Hematopoietic multipotent progenitor cell (in vitro differentiated cells): ENCODE data around the gene TBKBP1. TPM values are rescaled to one million over a fixed set of nuclear protein-coding genes. Genes with fewer than 3 reads are reported as not detected.

Experiments
- DNase-seq, 3 donors: peaks; one replicate each; pipeline ENCODE4 v3.0.0-alpha.2; 2011 to 2015; ENCODE audit warnings: low read depth in 2 of 3, low spot score in 2 of 3
- total RNA-seq: library from RNA; depleted of rRNA; stranded (reverse); fragments of >200 nt; gene quantifications from one replicate; pipeline ENCODE4 v1.2.3, GENCODE V29; 2012

TBKBP1 gene
- total RNA-seq, 1 donor: 9.4 TPM

DNA sequence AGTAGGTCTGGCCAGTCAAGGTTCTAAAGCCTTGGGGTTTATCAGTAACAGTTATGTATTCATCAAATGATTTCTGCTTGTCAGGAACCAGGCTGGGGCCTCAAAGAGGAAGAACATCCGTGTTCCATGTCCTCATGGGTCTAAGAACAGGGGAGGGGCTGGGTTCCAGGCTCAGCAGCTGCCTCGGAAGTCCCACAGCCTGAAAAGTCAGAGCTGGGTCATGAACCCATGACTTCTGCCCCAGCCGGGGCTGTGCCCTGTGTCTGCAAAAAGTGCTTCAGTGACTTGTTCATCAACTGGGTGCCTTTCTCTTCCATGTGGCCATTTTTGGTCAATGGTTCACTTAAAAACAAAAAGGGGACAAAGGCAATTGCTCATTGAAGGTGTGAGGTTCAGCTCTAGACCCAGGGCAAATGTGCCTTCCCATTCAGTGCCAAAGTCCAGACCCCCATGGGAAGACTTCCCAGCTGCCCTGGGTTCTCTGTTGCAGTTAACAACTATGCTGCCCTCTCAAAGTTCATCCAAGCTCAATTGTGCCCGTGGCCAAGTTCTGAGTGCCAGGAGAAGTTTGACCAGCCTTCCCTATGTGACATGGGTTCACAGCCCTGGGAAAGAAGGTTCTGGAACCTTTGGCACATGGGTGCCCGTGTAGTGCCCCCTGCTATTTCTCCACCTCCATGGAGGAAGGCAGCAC, 18.5 kb downstream of the TBKBP1 start:
- peak in 1 of 3 donors; percentile 31 for DNase-seq

DNA sequence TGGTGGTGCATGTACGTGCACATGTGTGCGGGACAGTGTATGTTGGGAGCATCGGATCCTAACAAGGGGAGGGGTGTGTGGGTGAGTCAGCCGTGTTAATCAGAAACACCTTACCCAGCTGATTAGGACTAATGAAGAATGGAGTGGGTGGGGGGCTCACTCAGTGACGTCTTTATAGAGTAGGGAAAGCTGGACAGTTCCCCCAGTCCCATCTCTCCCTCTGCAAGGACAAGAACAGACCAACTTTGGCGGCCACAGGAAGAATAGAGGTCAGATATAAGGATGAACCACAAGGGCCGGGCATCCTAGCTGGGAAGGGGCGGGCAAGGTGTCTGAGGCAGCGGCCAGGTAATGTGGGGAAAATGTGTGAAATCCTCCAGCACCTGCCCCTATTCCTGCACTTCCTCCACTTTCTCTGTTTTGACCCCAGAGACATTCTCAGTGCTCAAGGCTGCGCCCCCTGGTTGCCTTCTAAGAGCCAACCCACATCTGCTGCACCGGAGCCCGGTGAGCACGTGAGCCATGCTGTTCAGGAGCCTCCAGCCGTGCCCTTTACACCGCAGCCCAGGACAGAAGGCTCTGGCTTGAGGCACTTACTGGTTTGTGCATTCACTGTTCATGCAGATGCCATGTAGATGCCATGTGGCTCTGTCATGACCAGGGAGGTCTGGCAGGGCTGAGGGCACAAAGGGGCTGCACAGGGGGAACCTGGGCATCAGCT, 20.2 kb downstream of the TBKBP1 start:
- DNase-seq: no peak

DNA sequence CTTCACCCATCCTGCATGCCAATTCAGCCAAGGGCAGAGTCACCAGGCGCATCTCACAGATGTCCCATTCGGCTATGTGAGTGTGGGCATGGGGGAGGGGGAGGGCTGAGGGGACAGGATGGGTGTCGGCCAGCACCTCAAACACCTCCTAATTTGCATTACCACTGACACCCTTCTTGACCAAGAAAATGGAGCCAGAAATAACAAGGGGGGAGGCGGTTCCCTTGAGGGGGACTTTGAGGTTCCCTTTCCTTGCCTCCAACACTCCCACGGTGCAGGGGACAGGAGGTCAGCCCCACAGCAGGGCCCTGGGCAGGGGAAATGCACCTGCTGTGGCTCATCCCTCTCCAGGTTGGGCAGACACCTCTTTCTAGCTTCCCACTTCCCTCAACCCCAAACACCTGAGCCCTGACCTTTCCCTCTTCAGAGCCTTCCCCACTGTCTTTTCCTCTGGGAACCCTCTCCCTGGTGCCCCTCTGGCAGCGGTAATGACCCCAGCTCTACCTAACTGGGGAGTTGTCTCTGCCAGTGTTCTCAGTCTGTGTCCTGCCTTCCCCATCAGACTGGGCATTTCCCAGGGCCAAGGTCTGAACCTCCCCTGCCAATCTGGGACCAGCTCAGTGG, 20.9 kb downstream of the TBKBP1 start:
- no peak for DNase-seq

DNA sequence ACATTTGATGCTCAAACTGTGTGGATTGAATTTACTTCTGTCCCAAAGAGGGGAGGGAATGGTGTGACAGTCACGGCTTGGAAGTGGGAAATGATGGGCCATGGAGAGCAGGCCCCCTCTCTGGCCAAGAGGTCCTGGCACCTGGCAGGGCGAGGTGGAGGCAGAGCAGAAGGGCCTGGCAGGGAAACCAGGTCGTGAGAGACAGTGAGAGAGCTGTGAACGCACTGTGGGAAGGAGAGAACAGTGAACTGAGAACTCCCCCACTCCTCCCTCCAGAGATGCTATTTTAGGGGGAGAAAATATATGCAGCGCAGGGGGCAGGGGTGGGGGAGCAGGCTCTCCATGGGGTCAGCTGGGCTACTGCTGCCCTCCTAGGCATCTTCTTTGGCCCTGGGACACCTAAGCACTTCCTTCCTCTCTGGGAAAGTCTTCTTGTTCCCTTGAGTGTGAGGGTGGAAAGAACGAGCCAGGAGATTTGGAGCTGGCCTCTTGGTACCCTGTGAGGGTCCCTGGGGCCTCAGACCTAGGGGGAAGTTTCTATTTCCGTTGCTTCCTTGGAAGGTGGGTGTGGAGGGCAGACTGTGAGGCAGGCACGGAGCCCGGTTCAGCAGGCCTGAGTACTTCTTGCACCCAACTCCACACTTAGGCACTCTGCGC, 21.8 kb downstream of the TBKBP1 start:
- DNase-seq: no peak

DNA sequence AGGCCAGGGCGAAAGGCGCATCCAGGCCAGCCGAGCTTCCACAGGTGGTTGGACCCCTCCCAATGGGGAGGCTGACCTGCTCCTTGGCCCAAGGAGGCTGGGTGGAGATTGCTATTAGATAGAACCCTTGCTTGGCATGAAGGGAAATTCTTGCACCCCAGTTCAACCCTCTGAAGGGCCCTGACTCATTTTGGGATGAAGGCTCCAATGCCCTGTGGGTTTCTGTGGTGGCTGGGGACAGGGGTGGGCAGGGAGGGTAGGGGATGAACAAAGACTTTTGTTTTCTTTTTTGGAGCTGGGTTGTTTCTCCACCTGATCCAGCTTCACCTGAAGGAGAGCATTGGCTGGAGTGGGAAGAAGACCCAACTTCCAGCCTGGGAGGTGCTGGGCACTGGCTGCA, 22.4 kb downstream of the TBKBP1 start:
- no peak for DNase-seq

DNA sequence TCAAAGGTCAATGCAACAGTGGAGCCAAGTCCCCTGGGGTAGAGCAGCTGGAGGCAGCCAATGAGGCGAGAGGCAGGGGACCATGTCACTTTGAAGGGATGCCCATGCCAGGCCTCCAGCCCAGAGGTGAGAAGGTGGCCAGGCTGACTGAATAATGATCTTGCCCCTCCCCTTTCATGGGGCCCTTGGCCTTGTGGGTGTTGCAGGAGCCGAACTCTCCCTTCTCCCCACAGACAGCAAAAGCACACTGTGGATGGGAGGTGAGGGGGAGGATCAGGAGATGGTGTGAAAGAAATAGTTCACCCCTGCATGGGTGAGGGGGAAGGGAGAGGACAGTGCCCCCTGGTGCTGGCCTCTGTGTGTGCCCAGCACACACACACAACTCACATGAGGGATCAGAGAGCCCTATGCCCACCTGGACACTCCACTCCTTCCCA, 23.3 kb downstream of the TBKBP1 start:
- DNase-seq: peak in 1 of 3 donors; percentile 42

DNA sequence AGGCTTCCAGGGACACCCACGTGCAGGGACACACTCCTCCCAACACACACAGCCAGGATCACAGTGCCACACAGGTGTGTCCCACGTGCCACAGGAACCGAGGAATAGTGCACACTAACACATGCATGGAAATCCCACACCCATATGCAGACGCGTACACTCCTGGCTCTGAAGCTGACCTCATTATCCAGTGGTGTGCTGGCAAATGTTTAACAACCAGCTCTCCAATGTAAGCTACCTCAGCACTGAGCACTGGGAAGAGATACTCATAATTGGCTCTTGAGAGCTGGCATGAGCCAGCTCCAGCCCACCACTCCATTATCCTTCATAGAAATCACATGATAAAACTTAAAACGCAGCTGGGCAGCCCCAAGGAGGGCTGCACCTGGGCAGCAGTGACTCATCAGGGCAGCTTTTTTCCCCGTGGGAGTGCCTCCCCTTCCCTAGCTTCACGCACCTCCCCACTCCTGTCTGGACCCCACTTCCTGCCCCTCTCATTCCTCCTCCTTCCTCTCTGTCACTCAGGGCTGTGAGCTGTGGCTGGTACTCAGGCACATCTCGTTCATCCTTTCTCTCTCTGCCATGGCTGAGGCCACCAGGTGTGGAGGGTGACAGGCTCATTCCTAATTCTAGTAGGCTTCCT, 24.1 kb downstream of the TBKBP1 start:
- peak in 1 of 3 donors; percentile 49 for DNase-seq

DNA sequence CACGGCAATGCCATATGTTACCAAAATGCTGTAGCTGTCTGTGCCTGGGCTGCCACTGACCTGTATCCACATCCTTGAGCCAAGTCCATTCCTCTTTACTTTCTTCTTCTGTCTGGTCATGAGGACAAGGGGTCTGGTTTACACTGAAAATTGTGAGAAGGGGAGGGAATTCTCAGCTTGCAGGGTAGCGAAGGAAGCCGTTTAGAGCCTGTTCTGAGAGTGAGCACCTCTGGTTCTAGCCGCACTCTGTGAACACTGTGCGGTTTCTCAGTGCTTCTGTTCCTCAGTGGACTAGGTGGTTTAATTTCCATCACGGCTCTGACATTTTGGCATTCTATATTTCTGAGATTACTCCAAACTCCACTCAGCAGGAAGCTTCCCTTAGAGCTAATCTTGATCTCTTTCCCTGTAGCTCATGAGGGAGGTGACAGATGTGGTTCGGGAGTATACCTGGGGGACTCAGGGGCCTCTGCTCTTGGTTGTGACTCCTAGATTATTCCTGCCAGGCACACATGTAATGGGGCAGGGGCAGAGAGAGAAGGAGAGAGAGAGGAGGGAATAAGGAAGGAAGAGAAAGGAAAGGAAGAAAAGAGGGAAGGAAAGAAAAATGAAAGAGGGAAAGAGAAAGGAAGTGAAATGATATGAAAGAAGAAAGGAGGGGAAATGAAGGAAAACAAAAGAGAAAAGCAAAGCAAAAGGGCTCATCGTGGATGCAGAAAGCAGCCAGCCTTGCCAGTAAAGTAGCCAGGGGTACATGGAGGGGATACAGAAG, 24.9 kb downstream of the TBKBP1 start:
- no peak for DNase-seq

DNA sequence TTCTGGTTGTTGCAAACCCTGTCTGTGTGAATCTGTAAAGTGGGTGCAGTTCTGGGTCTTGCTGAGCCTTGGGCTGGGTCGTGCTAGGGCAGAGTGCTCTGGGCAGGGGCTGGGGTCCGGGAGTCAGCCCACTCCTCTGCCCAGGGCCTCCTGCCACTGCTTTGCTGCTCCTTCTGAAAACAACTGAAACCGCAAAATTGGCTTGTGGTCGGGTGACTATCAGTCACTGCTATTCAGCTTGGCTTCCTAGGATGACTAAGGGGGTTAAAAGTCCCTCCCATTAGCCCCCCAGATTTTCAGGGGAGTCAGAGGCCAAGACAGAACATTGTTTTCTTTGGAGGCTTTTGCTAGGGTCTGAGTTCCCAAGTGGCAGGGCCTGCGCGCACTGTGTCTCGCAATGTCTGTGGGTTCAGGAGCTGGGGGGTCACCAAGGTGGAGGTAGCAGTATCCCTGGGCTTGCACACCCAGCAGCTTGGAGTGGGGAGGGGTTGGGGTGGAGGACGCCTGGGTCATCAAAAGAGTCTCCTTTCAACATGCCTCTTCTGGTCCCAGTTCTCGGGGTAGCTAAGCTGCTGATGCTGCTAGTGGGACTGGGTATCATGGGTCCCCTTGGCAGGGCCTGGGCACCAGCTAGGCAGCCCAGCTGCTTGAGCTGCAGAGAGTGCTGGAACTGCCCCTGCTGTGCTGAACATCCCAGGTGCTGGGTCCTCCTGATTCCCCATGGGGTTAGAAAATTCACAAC, 25.6 kb downstream of the TBKBP1 start:
- peak in 2 of 3 donors; percentile 84 to 89 for DNase-seq

DNA sequence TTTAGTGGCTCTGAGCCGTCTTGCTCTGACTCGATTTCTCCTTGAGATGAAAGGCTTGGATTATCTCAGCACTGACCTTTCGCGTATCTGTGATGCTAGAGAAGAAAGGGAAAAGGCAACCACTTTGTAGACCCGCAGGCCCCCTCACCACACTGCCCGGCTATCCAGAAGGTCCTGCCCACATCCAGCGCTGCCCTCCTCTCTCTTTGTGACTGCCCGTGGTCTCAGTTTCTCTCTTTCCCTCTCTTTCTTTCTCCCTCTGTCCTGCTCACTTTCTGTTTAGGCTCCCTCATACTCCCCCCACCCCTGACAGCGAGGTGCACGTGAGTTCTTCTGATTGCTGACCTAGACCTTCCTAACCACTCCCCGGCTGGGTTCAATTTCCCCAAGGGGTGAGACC, 26.2 kb downstream of the TBKBP1 start:
- DNase-seq: no peak

DNA sequence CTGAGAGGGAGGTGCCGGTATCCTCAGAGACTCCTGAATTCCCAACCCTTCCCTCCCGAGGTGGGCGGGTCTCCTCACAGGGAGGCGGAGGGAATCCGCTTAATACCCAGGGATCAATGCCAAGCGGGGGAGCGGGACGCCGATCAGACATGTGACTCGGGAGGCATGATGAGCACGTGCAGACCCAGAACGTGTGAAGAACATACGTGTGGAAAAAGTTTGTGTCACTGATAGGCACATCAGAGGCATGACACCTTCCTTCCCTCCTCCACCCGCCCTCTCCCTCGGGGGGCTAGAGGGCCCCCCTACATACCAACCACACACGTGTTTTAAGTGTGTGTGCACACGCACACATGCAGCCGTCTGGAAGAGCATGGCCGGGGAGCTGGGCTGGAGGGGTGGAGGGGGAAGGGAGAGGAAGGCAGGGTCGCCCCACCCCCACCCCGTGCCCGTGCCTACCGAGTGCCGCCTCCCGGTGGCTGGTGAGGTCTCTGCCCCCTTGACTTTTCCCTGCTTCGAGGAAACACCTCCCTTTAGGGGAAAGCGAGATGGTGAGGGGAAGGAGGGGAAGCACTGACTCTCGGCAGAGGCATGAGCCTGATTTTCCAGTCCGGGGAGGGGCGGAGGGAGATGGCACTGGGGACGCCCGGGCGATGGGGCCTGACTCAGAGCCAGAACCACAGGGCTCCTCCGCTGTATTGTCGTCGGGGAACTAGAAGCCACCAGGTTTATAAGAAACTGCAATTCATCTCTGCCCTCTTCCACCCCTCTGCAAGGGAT, 27.0 kb downstream of the TBKBP1 start:
- peak in 2 of 3 donors; percentile 83 to 90 for DNase-seq

DNA sequence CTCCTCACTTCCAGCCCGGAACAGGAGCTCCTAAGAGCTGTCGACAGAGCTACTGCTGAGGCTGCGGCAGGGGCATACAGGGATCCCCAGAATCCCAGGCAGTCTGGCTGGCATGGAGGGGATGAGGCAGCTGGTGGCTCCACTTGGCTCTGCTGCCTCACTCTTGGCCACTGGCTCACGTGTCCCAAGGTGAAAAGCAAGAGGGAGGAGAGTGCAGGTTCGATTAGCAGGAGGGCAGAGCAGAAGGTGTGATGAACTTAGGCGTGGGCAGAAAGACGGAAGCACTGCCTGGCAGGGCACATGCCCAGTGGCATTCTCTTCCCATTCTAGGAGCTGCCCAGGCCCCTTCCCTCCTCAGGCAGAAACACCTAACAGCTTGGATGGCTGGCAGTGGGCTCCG, 27.8 kb downstream of the TBKBP1 start:
- DNase-seq: no peak

DNA sequence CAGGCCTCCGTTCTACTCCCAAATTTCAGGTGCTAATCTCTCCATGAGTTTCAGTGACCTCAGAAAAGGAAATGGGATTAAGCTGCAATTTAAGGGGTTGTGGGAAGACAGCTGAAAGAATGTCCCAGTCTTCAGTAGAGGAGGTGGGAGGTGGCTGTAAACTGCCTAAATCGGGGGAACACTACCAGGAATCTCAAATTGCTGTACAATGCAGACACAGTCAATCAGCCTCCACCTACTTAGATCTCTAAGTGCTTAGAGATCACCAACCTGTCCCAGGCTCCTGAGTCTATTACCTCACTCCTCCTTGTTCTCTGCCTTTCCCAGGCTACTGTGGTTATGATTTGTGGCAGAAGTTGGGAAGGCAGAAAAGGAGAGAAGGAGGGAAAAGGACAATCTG, 30.7 kb downstream of the TBKBP1 start:
- DNase-seq: no peak

DNA sequence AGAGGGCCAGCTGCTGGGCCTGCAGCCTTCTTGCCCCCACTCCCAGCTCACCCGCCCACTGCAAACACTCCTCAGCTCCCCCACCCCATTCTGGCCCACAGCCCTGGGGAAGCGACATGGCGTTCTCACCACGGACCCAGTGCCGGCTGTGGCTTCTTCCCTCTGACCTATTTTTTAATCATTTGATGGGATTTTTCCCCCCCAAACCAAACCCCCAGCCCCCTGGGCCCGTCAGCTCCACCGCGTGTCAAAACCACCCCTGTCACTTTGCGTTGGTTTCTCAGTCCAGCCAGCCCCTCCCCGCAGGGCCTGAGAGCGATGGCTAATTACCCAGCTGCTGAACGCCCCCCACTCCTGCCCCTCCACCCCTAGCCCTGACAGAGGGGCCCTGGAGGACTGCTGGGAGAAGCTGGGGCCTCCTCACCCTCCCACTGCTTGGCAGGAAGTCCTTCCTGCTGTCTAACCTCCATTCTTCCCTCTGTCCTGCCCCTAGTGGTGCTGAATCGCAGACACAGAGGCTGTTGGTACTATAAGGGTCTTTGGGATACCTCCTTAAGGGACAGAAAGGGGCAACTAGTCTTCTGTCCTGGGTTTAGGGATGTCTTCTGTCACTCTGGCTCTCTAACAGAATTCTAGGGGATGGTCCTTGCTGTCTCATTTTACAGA, 31.6 kb downstream of the TBKBP1 start:
- no peak for DNase-seq

DNA sequence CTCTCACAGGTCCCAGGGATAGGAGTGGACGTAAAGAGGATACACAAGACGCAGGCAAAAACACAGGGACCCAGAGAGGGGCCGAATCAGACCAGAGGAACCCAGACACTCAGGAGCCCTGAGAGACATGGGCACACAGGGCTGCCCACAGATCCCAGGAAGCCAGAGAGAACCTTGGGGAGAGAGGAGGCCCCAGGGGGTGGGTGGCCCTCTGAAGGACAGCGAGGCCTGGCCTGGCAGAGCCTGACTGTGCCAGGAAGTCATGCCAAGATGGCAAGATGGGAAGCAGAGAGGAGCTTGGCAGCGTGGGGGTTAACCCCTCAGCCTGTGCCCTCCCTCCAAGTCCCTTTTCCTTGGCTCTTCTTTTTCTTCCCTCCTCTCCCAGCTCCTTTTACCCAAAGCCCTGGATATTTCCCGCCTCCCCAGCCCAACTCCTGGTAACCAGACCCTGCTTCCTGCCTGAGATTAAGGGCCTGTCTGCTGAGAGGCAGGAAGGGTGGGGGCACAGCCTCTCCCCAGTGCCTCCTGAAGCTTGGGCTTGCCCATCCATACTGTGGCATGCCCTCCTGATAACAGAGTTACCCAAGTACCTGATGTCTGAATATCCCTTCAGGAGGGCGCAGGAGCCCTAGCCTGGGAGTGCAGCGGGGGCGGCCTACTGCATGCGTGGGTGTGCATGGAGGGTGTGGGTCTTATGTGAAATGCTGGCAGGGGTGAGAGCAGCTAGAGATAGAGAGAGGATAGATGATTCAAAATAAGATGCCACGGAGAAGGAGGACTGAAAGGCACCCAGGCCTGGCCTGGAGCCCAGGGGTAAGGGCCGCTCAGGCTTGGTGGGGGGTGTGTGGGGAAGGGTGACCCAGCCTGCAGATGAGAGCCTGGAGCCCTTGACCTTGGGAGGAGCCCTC, 33.1 kb downstream of the TBKBP1 start:
- no peak for DNase-seq

DNA sequence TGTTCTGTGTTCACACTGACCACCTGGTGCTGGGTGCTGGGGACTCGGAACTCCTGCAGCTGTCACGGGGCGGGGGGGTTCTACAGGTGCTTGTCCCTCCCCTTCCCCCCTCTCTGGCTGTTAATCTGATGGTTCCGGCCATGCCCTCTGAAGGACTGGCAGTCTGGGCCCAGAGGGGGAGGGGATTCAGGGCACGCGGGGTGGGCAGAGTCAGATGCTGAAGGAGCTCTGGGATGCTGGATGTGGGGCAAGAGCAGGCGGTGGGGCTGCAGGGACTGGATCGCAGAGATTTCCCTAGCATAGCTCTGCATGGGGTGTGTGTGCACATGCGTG, 33.7 kb downstream of the TBKBP1 start:
- no peak for DNase-seq

DNA sequence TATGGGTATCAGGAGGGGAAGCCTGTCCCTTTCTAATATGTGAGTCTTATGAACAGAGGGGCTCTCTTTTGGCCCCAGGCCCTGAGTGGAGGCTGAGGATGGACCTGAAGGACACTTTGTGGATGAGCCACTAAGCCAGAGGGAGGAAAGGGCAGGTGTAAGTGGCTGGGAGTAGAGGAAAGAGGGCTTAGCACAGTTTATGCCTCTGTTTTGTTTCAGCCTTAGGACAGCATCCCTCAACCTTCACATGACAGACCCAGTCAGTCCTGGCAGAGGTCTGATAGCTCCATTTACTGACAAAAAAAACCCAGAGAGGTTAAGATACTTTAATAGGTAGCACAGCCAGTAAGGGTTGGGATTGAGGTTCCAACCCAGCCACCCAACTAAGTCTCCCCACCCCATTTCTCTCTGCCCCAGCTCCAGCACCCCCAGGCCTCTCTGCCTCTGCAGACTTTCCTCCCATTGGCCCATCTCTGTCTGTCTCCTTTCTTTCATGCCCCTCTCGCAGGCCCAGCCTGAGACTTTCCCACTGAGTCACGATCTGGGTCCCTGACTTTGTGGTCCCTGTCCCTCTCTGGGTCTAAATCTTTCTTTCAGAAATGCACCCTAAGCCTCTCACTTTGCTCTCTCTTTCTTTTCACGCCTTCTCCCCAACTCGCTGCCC, 34.4 kb downstream of the TBKBP1 start:
- no peak for DNase-seq
